Loucy (cell line): ENCODE measurements around the gene JOSD2.

Source experiments
- H2AFZ ChIP-seq: fragments of 200-600 bp; sonication (generic); 2 replicates; pipeline ENCODE4 v1.6.0; 2016; ENCODE audit warnings: antibody characterized with exemption, mild to moderate bottlenecking, low read length, moderate library complexity
- H3F3A ChIP-seq: fragments of 200-600 bp; 2 replicates; pipeline ENCODE4 v1.6.0; 2016; ENCODE audit warnings: antibody characterized with exemption, low read depth, mild to moderate bottlenecking
- H3K27me3 ChIP-seq: fragments of 200-600 bp; sonication (generic); 2 replicates; pipeline ENCODE4 v1.6.1; 2014; ENCODE audit warnings: low read length, mild to moderate bottlenecking; ENCODE audit not compliant: insufficient read depth, poor library complexity, severe bottlenecking
- H3K36me3 ChIP-seq: fragments of 200-600 bp; sonication (generic); 2 replicates; pipeline ENCODE4 v1.6.1; 2016; ENCODE audit warnings: low read length; ENCODE audit not compliant: insufficient read depth
- H3K4me1 ChIP-seq: fragments of 200-600 bp; sonication (generic); 2 replicates; pipeline ENCODE4 v1.5.1; 2014; ENCODE audit warnings: low read length, mild to moderate bottlenecking; ENCODE audit not compliant: insufficient read depth, poor library complexity, severe bottlenecking
- H3K4me2 ChIP-seq: fragments of 200-600 bp; sonication (generic); 2 replicates; pipeline ENCODE4 v1.6.0; 2014; ENCODE audit warnings: antibody characterized with exemption, low read length, low read depth, mild to moderate bottlenecking; ENCODE audit not compliant: poor library complexity, severe bottlenecking
- H3K4me3 ChIP-seq: fragments of 200-600 bp; sonication (generic); 2 replicates; pipeline ENCODE4 v1.5.1; 2014; ENCODE audit warnings: low read length, mild to moderate bottlenecking, mixed read lengths; ENCODE audit not compliant: poor library complexity, severe bottlenecking
- H3K79me2 ChIP-seq: fragments of 200-600 bp; sonication (generic); 2 replicates; pipeline ENCODE4 v1.6.1; 2014; ENCODE audit warnings: low read length; ENCODE audit not compliant: insufficient read depth
- H3K9ac ChIP-seq: fragments of 200-600 bp; sonication (generic); 2 replicates; pipeline ENCODE4 v1.6.0; 2014; ENCODE audit warnings: mild to moderate bottlenecking, low read depth, low read length, moderate library complexity; ENCODE audit not compliant: poor library complexity, severe bottlenecking
- H3K9me2 ChIP-seq: fragments of 200-600 bp; sonication (generic); replicated peaks from 2 replicates; pipeline ENCODE4 v1.6.1; 2016; ENCODE audit warnings: low read depth, low read length, mixed read lengths
- H3K9me3 ChIP-seq: fragments of 200-600 bp; sonication (generic); 2 replicates; pipeline ENCODE4 v1.6.1; 2014; ENCODE audit warnings: mild to moderate bottlenecking, antibody characterized with exemption, low read length, low read depth; ENCODE audit not compliant: insufficient read depth
- H4K20me1 ChIP-seq: fragments of 200-600 bp; sonication (generic); 2 replicates; pipeline ENCODE4 v1.6.0; 2014; ENCODE audit warnings: antibody characterized with exemption, low read length, mild to moderate bottlenecking; ENCODE audit not compliant: insufficient read depth, poor library complexity, severe bottlenecking
- CTCF ChIP-seq: fragments of 200-600 bp; sonication (generic); conservative IDR thresholded peaks from 2 replicates; pipeline ENCODE4 v1.5.1; 2014; ENCODE audit warnings: mild to moderate bottlenecking, antibody characterized with exemption, low read length
- EZH2phosphoT487 ChIP-seq: fragments of 200-600 bp; IDR thresholded peaks from 2 replicates; pipeline ENCODE4 v1.6.1; 2018; ENCODE audit warnings: antibody characterized with exemption, mild to moderate bottlenecking, moderate library complexity, borderline replicate concordance

The JOSD2 gene

GRCh38 chr19:50494186-50495019 is 16.6 kb downstream of the JOSD2 start:
- Histone ChIP-seq H3K9ac (no peak overlapping the region), H3K36me3 (no peaks in the 10 kb centered on the region), H4K20me1 (no peaks in the 10 kb centered on the region), H3K27me3 (peaks cover 4% of the 10 kb centered on the region), H3K4me1 (no peaks in the 10 kb centered on the region), H3K4me2 (no peak overlapping the region), H3K79me2 (no peaks in the 10 kb centered on the region), H3K9me3 (peaks cover 3% of the 10 kb centered on the region; the same call in 1 of the 2 replicates), H3K9me2 (no peaks in the 10 kb centered on the region), H3F3A (no peaks in the 10 kb centered on the region), H2AFZ (no peak overlapping the region), H3K4me3 (no peak overlapping the region)
- TF ChIP-seq EZH2phosphoT487: no peak
- no peak for TF ChIP-seq CTCF

- Histone ChIP-seq H2AFZ (no peak overlapping the region), H3F3A (no peaks in the 10 kb centered on the region), H3K9me3 (peaks cover 3% of the 10 kb centered on the region; the same call in 1 of the 2 replicates), H4K20me1 (no peaks in the 10 kb centered on the region), H3K79me2 (no peaks in the 10 kb centered on the region), H3K4me3 (no peak overlapping the region), H3K36me3 (no peaks in the 10 kb centered on the region), H3K4me2 (no peak overlapping the region), H3K9me2 (no peaks in the 10 kb centered on the region), H3K4me1 (no peaks in the 10 kb centered on the region), H3K27me3 (peaks cover 2% of the 10 kb centered on the region), H3K9ac (no peak overlapping the region)
- TF ChIP-seq CTCF: no peak
These were observed 17.8 kb downstream of the JOSD2 start for GRCh38 chr19:50493171-50493570.

- no peaks in the 10 kb centered on the region for H3K79me2 ChIP-seq
- H3K4me1 ChIP-seq: no peaks in the 10 kb centered on the region
- H3K27me3 ChIP-seq: no peaks in the 10 kb centered on the region
- H4K20me1 ChIP-seq: no peaks in the 10 kb centered on the region
- peaks cover 3% of the 10 kb centered on the region; the same call in 1 of the 2 replicates for H3K9me3 ChIP-seq
- no peaks in the 10 kb centered on the region for H3F3A ChIP-seq
- no peaks in the 10 kb centered on the region for H3K9me2 ChIP-seq
- H3K4me2 ChIP-seq: no peak overlapping the region
- H3K9ac ChIP-seq: no peak overlapping the region
- H2AFZ ChIP-seq: no peak overlapping the region
- no peaks in the 10 kb centered on the region for H3K36me3 ChIP-seq
- TF ChIP-seq CTCF (no peak), EZH2phosphoT487 (no peak)
- H3K4me3 ChIP-seq: no peak overlapping the region
These were observed 18.5 kb downstream of the JOSD2 start for GRCh38 chr19:50492303-50493052.
